HG03064 (cell line): ENCODE data around the gene TJP3.

Experiments
- ATAC-seq: cut with Tn5 transposase; IDR thresholded peaks from one replicate; pipeline ENCODE4 v1.9.1; 2021; ENCODE audit warnings: low read depth; ENCODE audit not compliant: unreplicated experiment

The TJP3 gene

DNA sequence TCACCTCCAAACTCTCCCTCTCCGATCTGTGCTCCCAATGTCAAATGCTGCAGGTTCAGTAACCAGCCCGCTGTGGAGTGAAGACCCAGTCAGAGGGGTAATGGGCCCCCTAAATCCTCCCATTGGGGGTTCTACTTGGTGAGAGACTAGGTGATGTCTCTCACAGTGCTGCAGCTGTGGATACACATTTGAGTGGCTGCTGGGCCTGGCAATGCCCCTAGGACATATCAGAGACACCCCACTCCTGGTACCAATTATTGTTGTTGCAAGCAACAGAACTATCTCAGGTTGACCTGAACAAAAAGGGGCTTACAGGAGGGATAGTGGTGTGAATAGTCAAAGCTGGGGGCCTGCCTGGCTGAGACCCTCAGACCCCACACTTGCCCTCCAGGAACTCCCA, 73.4 kb downstream of the TJP3 start:
- no peak for ATAC-seq

DNA sequence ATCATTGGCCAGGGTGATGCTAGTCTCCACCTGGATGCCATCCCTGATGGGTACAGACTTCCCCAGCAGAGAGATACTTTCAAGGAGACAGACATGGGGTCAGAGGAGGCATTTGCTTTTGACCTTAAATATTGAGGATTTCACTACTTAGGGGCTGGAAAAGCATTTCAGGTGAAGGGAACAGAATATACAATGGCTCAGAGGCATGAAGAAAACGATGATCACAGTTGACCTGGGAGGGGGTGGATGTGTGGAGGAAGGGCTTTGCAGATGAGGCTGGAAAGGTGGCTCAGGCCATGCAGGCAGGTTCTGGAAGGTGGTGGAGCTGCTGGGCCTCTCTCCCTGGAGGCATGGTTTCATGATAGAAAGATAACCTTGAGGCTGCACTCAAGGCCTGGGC, 74.1 kb downstream of the TJP3 start:
- ATAC-seq, result no peak

DNA sequence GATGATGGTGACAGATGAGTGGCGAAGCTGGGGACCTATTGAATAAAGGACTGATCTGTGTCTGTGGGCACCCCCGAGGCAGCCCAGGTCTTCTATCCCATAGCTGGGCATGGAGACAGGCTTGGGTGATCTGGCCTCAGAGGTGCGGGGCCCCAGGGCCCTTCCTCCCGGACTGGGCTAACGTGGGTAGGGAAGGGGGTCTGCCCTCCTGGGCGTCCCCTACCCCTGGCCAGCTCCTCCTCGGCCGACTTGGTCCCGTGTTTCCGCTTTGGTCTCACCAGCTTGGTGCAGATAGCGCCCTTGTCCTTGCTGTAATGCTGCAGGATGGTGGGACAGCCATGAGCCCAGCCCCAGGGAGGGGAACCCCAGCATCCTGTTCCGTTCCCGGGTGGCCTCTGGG, 74.7 kb downstream of the TJP3 start:
- ATAC-seq, result no peak

DNA sequence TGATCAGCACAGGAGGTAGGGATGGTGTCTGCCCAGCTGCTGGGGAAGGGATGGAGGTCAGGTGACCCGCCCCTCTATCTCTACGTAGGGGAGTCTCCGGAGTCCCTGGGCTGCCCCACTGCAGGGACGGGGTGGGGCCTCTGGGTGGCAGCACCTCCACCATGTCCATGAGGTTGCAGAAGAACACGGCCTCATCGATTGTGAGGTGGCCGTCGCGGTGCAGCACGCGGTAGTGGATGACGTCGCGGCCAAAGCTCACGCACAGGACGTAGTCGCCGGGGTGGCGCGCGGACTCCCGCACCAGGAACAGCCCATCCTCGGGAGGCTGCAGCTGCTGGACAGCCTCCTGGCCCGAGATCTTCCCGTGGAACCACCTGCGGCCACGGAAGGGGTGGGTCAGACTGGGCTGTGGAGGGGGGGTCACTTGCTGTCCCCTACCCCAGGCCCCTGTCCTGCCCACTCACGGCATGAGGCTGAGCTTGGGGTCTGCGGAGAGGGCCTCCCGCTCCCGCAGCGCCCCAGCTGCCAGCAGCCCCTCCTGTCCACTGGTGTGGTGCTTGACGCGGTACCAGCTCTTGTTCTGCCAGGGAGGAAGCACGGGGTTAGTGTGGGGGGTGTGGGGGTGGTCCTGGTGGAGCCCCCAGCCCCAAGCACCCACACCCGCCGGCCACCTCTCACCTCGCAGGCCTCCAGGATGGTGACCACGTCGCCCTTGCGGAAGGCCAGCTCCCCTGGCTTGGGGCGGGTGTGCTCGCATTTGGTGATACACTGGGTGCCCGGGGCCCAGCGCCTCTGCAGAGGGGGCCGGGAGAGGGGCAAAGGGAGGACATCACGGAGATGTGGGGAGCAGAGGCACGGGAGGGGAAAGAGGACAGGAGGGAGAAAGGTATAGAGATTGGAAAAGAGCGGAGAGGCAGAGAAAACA, 75.7 kb downstream of the TJP3 start:
- no peak for ATAC-seq

DNA sequence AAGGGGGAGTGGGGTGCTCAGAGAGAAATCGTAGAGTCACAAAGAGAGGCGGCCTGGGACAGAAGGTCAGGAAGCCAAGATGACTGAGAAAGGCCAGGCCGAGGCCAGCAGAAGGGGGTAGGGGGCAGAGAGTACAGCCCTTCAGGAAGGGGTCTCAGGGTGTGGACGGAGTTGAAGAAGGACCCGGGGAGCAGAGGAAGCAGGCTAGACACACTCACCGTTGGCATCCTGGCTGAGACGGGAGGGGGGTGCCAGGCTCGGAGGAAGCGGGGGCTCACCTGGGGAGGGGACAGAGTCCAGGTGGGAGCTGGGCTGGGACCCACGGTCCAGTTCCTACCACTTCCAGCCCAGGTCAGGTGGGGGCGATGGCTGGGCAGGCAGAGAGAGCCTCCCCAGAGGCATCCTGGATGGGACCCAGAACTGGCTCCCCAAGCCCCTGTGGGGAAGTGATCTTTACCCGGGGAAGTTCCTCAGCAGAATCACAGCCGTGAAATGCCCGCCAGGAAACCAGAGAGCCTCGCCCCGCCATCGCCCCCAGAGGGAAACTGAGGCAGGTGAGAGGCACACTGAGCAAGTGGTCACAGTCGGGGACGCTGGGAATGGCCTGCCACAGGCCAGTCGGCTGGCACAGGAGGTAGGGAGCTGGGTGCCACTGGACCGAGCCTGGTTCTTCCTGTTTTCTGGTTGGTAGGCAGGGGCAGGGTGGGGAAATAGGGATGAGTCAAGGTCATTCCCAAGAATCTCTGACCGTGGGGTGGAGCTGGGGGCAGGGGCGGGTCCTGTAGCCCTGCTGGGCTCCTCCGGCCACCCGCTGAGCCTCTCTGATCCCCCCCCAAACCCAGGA, 76.6 kb downstream of the TJP3 start:
- no peak for ATAC-seq

DNA sequence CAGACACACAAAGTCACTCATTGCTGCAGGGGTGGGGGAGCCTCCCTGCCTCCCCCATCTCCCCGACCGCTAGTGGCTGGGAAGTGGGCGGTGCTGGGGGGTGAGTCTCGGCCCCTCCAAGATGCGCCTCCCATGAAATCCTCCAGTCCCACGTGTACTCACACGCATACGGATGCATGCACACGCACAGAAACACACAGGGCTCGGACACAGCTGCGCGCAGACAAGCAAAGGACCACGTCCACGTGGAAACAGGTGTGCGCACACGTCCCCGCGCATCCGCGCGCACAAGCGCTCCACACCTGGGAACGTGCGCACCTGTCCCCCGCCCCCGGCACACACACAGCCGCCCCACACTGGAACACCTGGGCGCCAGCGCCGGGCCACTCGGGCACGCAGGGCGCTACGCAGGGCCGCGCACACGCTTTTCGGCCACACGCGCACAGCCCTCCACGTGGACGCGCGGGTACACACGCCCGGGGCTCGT, 77.3 kb downstream of the TJP3 start:
- no peak for ATAC-seq

DNA sequence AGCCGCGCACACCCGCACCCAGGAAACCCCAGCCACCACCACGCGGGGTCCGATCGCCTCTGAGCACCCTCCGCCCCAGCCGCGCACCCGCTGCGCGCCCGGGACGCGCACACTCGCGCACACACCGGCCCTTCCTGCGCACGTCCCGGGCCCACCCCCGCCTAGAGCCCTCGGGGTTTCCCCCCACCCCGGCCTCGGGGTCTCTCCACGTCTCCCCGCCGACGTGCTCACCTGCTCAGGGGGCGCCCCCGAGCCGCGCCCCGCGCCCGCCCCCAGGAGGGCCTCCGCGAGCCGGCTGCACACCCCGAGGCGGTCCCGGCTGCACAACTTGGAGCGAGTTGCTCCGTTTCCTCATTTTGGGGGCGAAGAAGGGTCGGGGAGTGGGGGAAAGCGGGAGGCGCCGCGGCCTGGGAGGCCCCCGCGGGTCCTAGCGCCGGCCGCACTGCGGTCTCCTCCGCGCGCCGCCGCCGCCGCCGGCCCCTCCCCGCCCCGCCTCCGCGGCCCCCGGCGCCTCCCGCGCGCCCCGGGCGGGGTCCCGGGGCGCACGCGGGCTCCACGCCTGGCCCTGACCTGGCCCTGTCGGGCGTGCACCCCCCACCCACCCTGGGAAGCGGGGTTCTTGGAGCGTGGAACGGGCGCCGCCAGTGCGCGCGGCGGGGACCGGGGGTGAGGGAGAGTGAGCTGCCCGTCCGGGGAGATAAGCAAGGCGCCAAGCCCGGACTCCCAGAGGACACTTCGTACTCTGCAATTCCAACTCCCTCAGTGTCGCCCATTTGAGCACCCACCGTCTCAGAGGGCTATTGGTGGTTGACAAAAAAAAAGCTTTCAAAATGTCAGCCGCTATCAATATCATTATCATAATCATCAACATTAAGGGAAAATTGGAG, 78.0 kb downstream of the TJP3 start, which contains the start of gene MATK:
Gene MATK (minus strand): TSS at position 444 of the 887 bp plus-strand sequence. CDS start 1,246 bp downstream, outside the sequence.
- ATAC-seq, result no peak

DNA sequence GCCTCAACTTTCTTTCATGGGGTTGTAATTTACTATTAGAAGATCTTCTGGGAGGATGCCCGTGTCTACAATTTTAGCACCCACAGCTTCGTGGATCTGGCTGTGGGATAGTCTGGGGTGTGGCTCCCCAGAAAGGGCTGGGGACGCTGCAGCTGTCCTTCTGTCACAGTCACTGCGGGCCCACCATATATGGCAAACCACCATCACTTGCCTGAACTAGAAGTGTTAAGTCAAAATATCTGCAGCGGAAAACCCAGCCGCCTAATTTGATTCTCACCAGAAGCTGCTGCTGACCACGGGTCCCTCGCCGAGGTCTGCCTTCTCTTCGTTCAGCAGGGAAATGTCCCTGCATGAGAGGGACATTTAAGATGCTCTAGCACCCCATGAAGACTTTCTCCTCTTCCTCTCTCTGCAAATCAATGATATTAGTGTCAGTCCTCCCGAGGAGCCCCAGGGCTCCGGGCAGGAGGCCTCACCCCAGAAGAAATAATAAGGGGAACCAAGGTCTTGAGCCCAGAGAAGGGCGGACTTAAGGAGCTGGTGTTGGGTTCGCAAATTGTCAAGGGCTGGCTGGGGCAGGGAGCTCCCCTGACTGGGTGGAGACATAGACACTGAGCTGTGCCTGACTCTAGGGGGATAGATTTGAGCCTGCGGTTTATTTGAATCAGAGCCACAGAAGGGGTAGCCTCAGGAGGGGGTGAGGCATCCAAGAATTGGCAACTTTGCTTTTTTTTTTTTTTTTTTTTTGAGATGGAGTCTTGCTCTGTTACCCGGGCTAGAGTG, 81.0 kb downstream of the TJP3 start:
- ATAC-seq, result no peak

DNA sequence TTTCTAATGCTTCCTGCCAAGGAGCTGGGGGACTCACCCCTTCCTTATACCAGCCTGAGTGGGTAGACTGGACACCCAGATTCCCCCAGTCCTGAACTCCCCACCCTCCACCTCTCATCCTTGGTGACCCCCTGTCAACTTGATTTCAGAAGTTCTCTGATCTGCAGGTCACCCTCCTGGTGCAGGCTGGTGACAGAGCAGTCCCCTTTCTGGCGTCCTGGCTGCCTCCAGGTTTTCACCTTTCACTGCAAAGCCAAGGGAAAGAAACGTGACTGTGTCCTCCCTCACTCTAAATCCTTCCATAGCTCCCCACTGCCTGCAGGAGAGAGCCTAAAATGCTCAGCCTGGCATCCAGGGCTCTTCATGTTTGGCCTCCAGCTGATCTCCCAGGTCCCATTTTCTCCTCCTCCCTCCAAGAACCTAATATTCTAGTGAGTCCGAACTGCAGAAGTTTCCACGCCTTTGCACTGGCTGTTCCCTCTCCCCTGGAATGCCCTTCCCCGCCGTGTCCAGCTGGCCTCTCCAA, 82.1 kb downstream of the TJP3 start:
- no peak for ATAC-seq

DNA sequence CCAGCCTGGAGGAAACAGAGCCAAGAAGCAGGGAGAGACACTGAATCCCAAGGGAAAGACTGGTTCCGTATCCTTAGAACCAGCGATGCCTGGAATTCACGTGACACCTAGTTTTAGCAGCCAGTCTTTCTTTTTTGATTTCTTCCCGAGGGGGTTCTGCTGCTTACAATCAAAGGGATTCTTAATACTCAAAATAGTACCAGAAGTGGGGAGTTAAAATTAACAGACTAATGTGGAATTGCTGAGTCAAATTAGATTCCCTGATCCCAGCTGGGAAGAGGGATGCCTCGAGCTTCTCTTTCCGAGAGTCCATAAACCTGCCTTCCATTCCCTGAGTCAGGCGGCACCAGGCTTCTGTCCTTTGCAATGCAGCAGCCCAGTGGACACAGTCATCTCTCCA, 82.8 kb downstream of the TJP3 start:
- ATAC-seq, result no peak

DNA sequence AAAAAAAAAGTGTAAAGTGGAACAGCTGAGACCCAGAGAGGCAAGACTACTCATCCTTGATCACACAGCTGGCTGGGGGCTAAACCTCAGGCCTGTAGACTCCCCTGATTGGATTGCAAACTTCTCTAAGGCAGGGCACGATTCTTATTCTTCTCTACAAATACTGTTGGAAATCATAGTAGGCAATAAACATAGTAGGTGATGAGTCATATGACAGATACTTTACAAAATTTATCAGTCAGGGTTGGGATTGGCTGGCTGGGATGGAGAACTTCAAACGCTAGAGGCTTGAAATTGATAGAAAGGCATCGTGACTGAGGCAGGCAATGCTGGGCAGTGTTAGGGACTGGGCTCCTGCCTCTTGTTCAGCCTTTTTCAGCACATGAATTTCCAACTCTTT, 83.9 kb downstream of the TJP3 start:
- no peak for ATAC-seq

DNA sequence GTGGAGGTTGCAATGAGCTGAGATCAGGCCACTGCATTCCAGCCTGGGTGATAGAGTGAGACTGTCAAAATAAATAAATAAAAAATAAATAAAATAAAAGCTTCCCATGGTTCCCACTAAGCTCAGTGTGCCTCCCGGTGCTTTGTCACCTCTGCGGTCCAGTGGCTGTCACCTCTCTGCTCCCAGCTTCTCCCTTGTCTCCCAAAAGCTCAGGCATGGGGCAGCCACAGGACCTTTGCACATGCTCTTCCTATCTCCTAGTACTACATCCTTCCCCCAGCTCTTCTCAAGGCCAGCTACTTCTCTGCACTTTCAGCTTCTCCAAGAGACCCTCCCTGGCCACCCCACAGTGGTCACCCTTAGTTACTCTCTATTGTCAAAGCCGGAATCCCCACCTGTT, 85.6 kb downstream of the TJP3 start:
- no peak for ATAC-seq

DNA sequence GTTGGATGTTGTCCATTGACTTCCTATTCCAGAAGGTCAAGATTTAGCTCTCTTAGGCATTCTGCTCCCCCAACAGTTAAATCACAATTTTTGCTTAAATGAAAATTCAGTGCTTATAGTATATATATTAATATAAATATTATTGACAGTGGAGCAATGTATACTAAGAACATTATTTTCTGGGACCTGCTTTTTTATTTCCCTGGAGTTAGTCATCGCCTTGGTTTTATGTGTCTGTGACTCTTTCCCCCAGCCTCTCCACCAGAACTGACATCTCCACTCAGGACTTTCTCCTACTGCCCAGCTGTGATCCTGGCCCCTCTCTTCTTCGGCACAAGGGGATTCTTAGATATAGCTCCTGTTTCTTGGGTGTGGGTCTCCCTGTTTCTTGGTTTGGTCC, 88.2 kb downstream of the TJP3 start:
- ATAC-seq, result no peak

DNA sequence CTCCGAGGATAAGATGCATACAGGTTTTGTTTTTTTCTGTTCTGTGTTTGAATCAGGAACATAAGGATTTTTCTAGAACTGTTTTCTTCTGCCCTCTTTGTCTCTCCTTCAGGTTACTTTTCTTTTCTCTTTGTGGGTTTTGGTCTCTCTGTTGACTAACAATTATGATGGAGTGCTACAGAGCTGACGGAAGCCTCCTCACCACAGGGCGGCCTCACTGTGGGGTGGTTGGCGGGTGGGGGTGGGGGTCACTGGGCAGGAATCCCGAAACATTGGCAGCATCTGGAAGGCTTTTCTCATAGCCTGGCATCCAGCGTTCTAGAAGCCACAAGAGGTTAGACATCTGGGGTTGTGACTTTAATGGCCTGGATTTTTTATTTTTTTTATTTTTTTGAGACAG, 90.0 kb downstream of the TJP3 start:
- no peak for ATAC-seq
